ENCODE data around the gene GALNT2. TPM values are rescaled to one million over a fixed set of nuclear protein-coding genes. Genes with fewer than 3 reads are reported as not detected.

GALNT2 gene
- total and polyA plus RNA-seq, 9 of the 15 experiments (the other 6 are each of a cell fraction or from before 2014, with no cell fraction given) = 1.6 to 106 (median 51.9) TPM

GRCh38 chr1:230327892-230328284 is 260.9 kb downstream of the GALNT2 start (continued):
- TF ChIP-seq, protein P1, sequence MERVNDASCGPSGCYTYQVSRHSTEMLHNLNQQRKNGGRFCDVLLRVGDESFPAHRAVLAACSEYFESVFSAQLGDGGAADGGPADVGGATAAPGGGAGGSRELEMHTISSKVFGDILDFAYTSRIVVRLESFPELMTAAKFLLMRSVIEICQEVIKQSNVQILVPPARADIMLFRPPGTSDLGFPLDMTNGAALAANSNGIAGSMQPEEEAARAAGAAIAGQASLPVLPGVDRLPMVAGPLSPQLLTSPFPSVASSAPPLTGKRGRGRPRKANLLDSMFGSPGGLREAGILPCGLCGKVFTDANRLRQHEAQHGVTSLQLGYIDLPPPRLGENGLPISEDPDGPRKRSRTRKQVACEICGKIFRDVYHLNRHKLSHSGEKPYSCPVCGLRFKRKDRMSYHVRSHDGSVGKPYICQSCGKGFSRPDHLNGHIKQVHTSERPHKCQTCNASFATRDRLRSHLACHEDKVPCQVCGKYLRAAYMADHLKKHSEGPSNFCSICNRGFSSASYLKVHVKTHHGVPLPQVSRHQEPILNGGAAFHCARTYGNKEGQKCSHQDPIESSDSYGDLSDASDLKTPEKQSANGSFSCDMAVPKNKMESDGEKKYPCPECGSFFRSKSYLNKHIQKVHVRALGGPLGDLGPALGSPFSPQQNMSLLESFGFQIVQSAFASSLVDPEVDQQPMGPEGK (CRISPR knock-in tag; IDR thresholded peaks at IDR 0.05; ENCODE audit: borderline replicate concordance) = no peak
- TF ChIP-seq FUS (optimal IDR thresholded peaks at IDR 0.05; ENCODE audit: low read depth, low read length) (no peak), KAT2B (IDR thresholded peaks at IDR 0.05; ENCODE audit: low read depth, low read length) (no peak), RFX1 (IDR thresholded peaks at IDR 0.05) (peak; percentile 39), DIDO1 (tag; IDR thresholded peaks at IDR 0.05; ENCODE audit: low read depth) (no peak), DPF2 (IDR thresholded peaks at IDR 0.05) (peak; percentile 31; the same call in 1 of the 2 replicates), SAFB2 (IDR thresholded peaks at IDR 0.05; ENCODE audit: borderline replicate concordance, low read depth, low read length, severe bottlenecking) (no peak), ZNF75A (CRISPR knock-in tag; IDR thresholded peaks at IDR 0.05) (no peak), STAG1 (CRISPR knock-in tag; IDR thresholded peaks at IDR 0.05; ENCODE audit: borderline replicate concordance) (no peak), E4F1 (CRISPR knock-in tag; IDR thresholded peaks at IDR 0.05; ENCODE audit: borderline replicate concordance) (no peak), TAF9B (IDR thresholded peaks at IDR 0.05; ENCODE audit: partially characterized antibody) (no peak), SMAD4 (CRISPR knock-in tag; conservative IDR thresholded peaks at IDR 0.05) (no peak), IRF9 (tag; IDR thresholded peaks at IDR 0.05) (no peak)
- TF ChIP-seq, protein P2, sequence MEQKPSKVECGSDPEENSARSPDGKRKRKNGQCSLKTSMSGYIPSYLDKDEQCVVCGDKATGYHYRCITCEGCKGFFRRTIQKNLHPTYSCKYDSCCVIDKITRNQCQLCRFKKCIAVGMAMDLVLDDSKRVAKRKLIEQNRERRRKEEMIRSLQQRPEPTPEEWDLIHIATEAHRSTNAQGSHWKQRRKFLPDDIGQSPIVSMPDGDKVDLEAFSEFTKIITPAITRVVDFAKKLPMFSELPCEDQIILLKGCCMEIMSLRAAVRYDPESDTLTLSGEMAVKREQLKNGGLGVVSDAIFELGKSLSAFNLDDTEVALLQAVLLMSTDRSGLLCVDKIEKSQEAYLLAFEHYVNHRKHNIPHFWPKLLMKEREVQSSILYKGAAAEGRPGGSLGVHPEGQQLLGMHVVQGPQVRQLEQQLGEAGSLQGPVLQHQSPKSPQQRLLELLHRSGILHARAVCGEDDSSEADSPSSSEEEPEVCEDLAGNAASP (IDR thresholded peaks at IDR 0.05) = no peak

All from K562 (cell line).